Retinal pigment epithelial cell (primary cell): Measurements from ENCODE around the gene CDK17.

Experiments
- DNase-seq: peaks from one replicate; pipeline ENCODE4 v3.0.0-alpha.2; 2010; ENCODE audit warnings: low read depth
- H3K4me3 ChIP-seq: 2 replicates; pipeline ENCODE4 v1.5.1; 2011; ENCODE audit warnings: mild to moderate bottlenecking, low read length, control low read depth, moderate library complexity
- TF ChIP-seq, protein P1 (sequence below): conservative IDR thresholded peaks from 2 replicates; pipeline ENCODE4 v1.5.1; 2011; ENCODE audit warnings: low read depth, low read length, control low read depth, inconsistent platforms

CDK17 gene

DNA sequence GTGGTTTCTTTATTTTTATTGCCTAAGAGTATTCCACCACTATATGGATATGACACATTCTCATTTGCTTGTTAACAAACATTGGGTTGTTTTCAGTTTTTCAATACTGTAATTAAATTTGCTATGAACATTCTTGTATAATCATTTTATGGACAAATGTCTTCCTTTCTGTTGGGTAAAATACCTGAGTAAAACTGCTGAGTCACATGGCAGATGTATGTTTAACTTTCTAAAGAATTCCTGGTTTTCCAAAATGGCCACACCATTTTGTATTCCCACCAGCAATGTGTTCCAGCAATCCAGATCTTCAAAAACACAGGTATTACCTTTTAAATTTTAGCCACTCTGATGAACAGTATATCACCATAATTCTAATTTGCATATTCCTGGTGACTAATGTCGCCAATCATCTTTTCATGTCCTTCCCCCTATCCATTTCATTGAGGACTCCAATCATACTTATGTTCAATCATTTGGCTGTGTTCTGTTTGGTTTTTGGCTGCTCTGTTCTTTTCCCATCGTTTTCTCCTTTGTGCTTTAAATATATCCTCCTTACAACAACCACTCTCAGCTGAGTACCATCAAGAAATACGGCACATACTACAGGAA, 36.0 kb downstream of the CDK17 start:
- DNase-seq, result no peak
- H3K4me3 ChIP-seq, result no peak overlapping the region
- TF ChIP-seq, protein P1, sequence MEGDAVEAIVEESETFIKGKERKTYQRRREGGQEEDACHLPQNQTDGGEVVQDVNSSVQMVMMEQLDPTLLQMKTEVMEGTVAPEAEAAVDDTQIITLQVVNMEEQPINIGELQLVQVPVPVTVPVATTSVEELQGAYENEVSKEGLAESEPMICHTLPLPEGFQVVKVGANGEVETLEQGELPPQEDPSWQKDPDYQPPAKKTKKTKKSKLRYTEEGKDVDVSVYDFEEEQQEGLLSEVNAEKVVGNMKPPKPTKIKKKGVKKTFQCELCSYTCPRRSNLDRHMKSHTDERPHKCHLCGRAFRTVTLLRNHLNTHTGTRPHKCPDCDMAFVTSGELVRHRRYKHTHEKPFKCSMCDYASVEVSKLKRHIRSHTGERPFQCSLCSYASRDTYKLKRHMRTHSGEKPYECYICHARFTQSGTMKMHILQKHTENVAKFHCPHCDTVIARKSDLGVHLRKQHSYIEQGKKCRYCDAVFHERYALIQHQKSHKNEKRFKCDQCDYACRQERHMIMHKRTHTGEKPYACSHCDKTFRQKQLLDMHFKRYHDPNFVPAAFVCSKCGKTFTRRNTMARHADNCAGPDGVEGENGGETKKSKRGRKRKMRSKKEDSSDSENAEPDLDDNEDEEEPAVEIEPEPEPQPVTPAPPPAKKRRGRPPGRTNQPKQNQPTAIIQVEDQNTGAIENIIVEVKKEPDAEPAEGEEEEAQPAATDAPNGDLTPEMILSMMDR, result no peak

DNA sequence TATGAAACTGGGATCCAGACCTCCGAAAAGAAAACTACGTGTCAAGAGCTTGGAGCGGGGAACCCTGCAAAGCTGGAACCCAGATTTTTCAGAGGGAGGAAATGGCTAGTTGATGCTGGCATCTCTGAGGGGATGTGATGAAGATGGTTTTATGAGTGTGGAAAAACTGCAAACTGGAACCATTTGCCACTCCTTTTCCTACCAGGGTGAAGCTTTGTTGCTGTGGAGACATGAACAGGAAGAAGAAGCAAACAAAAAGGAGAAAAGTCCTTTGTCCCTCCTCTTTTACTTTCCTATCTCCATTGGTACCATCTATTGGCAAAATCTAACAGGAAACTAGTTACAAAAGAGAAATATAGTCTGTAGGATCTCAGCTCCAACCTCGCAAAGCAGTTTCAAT, 39.2 kb downstream of the CDK17 start:
- TF ChIP-seq, protein P1, result no peak
- no peak for DNase-seq

DNA sequence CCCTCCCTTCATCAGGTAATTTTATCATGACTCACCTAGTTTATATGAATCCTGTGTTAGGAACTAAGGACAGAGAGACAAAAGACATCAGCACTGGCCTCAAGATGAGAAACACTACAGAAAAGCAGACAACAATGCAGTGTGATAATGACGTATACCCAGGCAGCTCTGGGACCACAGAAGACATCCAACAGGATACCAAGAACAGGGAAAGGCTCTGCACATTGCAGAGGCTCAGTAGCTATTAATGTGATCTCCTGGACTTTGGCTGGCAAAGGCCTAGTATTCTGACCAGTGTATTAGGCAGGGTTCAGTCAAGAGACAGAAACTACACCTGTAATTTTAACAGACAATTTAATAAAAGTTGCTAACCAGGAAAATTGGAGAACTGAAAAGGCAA, 39.7 kb downstream of the CDK17 start:
- no peak overlapping the region for H3K4me3 ChIP-seq
- DNase-seq, result no peak
- TF ChIP-seq, protein P1, result no peak

More for the DNA sequence above, 39.2 kb downstream of the CDK17 start:
- no peak overlapping the region for H3K4me3 ChIP-seq

DNA sequence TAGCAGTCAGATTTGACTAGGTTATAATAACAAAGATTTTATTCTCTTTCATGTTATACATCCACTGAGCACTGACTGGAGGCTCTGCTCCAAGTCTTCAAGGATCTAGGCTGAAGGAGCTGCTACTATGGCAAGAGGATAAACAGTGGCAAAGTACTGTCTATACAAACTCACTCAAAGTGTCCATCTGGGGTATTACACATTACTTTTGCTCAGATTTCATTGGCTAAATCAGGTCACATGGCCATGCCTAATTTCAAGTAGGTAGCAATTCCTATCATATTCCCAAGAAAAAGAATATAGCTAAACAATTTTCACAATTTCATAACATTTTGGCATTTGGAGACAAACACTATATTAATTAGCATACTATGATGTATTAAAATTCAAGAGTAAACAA, 40.9 kb downstream of the CDK17 start:
- TF ChIP-seq, protein P1, result no peak
- no peak for DNase-seq
- no peak overlapping the region for H3K4me3 ChIP-seq

DNA sequence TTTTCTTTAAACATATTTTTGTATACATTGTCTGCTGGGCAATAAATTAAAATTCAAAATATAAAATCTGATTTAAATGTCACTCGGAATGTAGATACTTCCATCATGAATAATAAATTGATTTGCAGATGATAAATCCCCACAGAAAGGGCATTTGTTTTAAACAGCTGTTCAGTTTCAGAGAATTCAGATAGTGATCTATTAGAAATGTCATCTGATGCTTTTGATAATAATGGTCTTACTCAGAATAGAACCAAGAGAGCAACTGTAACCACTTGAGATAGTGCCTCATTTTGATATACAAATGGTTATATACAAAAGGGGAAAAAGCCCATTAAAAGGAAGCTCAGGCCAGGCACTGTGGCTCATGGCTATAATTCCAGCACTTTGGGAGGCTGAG, 43.4 kb downstream of the CDK17 start:
- DNase-seq, result no peak
- no peak overlapping the region for H3K4me3 ChIP-seq
- TF ChIP-seq, protein P1, result no peak

DNA sequence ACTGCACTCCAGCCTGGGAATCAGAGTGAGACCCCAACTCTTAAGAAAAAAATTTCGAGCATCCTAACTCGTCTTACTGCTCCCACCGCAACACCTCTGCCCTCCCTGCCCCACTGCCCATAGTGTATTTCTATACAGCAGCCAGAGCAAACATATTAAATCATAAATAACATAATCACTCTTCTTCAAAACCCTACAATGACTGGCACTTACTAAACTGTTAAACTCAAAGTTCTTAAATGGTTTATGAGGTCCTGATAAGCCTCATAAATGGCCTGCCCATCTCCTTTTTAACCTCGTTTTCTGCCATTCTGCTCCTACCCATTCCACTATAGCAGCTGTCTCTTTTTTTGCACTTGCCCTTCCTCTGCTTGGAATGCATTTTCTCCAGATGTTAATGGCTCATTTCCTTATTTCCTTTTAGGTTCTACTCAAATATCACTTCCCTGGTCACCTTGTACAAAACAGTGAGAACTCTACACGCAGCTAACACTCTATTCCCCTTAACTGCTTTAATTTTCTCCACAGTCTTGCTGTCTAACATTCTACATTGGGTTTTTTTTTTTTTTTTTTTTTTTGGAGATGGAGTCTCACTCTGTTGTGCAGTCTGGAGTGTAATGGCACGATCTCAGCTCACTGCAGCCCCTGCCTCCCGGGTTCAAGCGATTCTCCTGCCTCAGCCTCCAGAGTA, 45.2 kb downstream of the CDK17 start:
- DNase-seq, result no peak
- no peak overlapping the region for H3K4me3 ChIP-seq
- TF ChIP-seq, protein P1, result no peak

DNA sequence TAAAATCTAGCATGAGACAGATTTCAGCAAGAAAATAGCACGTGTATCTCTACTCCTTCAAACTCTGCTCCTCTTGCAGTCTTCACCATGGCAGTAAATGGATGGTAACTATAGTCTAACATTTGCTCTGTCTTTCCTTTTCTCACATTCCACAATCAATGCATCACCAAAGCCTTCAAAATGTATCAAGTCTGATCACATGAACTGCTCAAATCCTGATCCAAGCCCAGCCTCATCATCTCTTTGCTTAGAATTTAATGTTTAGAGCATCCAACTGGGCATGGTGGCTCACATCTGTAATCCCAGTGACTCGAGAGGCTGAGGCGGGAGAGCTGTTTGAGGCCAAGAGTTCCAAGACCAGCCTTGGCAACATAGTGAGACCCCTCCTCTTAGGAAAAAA, 45.9 kb downstream of the CDK17 start:
- no peak for DNase-seq
- TF ChIP-seq, protein P1, result no peak
- H3K4me3 ChIP-seq, result no peak overlapping the region
